Liver (tissue), 9 donors: Measurements from ENCODE around the gene AKT2. TPM values are rescaled to one million over a fixed set of nuclear protein-coding genes. Genes with fewer than 3 reads are reported as not detected.

Experiments used
- DNase-seq: peaks from one replicate; pipeline ENCODE4 v3.0.0-alpha.2; 2017; ENCODE audit warnings: low spot score
- H3K27ac ChIP-seq, 2 donors: one replicate each; pipeline ENCODE4 v1.7.0; 2013; ENCODE audit warnings: inconsistent platforms in 2 of 2, low read length in 2 of 2, control low read depth in 1 of 2, low read depth in 1 of 2, mild to moderate bottlenecking in 1 of 2
- H3K27me3 ChIP-seq, 4 donors: one replicate each; pipeline versions ENCODE4 v1.6.1 to v1.7.0; 2013; ENCODE audit warnings: low read length in 3 of 4, inconsistent platforms in 1 of 4, mild to moderate bottlenecking in 1 of 4, moderate library complexity in 1 of 4; ENCODE audit not compliant: control insufficient read depth in 4 of 4, insufficient read depth in 4 of 4
- H3K36me3 ChIP-seq, 4 donors: one replicate each; pipeline versions ENCODE4 v1.6.1 to v1.7.0; 2013; ENCODE audit warnings: low read length in 3 of 4, mild to moderate bottlenecking in 3 of 4, low read depth in 1 of 4, moderate library complexity in 1 of 4; ENCODE audit not compliant: control insufficient read depth in 4 of 4, insufficient read depth in 3 of 4
- H3K4me1 ChIP-seq, 4 donors: one replicate each; pipeline versions ENCODE4 v1.6.1 to v1.7.0; 2013; ENCODE audit warnings: low read length in 3 of 4, mild to moderate bottlenecking in 3 of 4, moderate library complexity in 1 of 4; ENCODE audit not compliant: control insufficient read depth in 4 of 4, insufficient read depth in 4 of 4
- H3K4me3 ChIP-seq, 3 donors: one replicate each; pipeline versions ENCODE4 v1.6.1 to v1.7.0; 2013; ENCODE audit warnings: low read length in 3 of 3, control low read depth in 1 of 3, low read depth in 1 of 3, mild to moderate bottlenecking in 1 of 3
- H3K9ac ChIP-seq, 2 donors: one replicate each; pipeline ENCODE4 v1.7.0; 2013; ENCODE audit warnings: low read length in 2 of 2, mild to moderate bottlenecking in 2 of 2, moderate library complexity in 2 of 2, control low read depth in 1 of 2, low read depth in 1 of 2
- H3K9me3 ChIP-seq, 4 donors: one replicate each; pipeline versions ENCODE4 v1.6.1 to v1.7.0; 2013; ENCODE audit warnings: low read length in 3 of 4; ENCODE audit not compliant: control insufficient read depth in 4 of 4
- ATF3 ChIP-seq: IDR thresholded peaks from 2 replicates; pipeline ENCODE4 v1.6.1; 2016; ENCODE audit warnings: antibody characterized with exemption
- CTCF ChIP-seq: fragments of 150-350 bp; IDR thresholded peaks from 2 replicates; pipeline ENCODE4 v1.5.1; 2017; ENCODE audit warnings: improper control_type of control experiment, low read depth, low read length; ENCODE audit not compliant: missing input control
- EGR1 ChIP-seq, 2 donors: IDR thresholded peaks; 2 replicates each; pipeline ENCODE4 v1.6.1; 2016 to 2018; ENCODE audit warnings: antibody characterized with exemption in 2 of 2, low read depth in 2 of 2
- FOXA1 ChIP-seq: IDR thresholded peaks from 2 replicates; pipeline ENCODE4 v1.6.1; 2016; ENCODE audit warnings: antibody characterized with exemption
- FOXA2 ChIP-seq: IDR thresholded peaks from 2 replicates; pipeline ENCODE4 v1.6.1; 2016; ENCODE audit warnings: antibody characterized with exemption
- GABPA ChIP-seq, 2 donors: IDR thresholded peaks in 1 of 2; conservative IDR thresholded peaks in 1 of 2; 2 replicates each; pipeline ENCODE4 v1.6.1; 2016; ENCODE audit warnings: antibody characterized with exemption in 2 of 2, mild to moderate bottlenecking in 1 of 2, moderate library complexity in 1 of 2
- HNF4A ChIP-seq, 2 donors: conservative IDR thresholded peaks; 2 replicates each; pipeline ENCODE4 v1.6.1; 2016; ENCODE audit warnings: antibody characterized with exemption in 2 of 2, mild to moderate bottlenecking in 2 of 2
- HNF4G ChIP-seq: IDR thresholded peaks from 2 replicates; pipeline ENCODE4 v1.6.1; 2016; ENCODE audit warnings: antibody characterized with exemption
- JUND ChIP-seq, 2 donors: IDR thresholded peaks; 2 replicates each; pipeline ENCODE4 v1.6.1; 2016; ENCODE audit warnings: antibody characterized with exemption in 2 of 2
- MAX ChIP-seq: IDR thresholded peaks from 2 replicates; pipeline ENCODE4 v1.6.1; 2016; ENCODE audit warnings: antibody characterized with exemption
- NR2F2 ChIP-seq: IDR thresholded peaks from 2 replicates; pipeline ENCODE4 v1.6.1; 2016; ENCODE audit warnings: antibody characterized with exemption
- RAD21 ChIP-seq, 2 donors: IDR thresholded peaks; 2 replicates each; pipeline ENCODE4 v1.6.1; 2016; ENCODE audit warnings: antibody characterized with exemption in 2 of 2, mild to moderate bottlenecking in 2 of 2
- REST ChIP-seq: IDR thresholded peaks from 2 replicates; pipeline ENCODE4 v1.6.1; 2016; ENCODE audit warnings: antibody characterized with exemption, mild to moderate bottlenecking
- RXRA ChIP-seq, 2 donors: IDR thresholded peaks; 2 replicates each; pipeline ENCODE4 v1.6.1; 2017 to 2018; ENCODE audit warnings: antibody characterized with exemption in 2 of 2, mild to moderate bottlenecking in 1 of 2
- SP1 ChIP-seq: IDR thresholded peaks from 2 replicates; pipeline ENCODE4 v1.6.1; 2018; ENCODE audit warnings: antibody characterized with exemption, mild to moderate bottlenecking
- TAF1 ChIP-seq: conservative IDR thresholded peaks from 2 replicates; pipeline ENCODE4 v1.6.1; 2016; ENCODE audit warnings: antibody characterized with exemption, mild to moderate bottlenecking
- YY1 ChIP-seq: IDR thresholded peaks from 2 replicates; pipeline ENCODE4 v1.6.1; 2016; ENCODE audit warnings: antibody characterized with exemption, mild to moderate bottlenecking
- ZBTB33 ChIP-seq: IDR thresholded peaks from 2 replicates; pipeline ENCODE4 v1.6.1; 2016; ENCODE audit warnings: antibody characterized with exemption
- WGBS: extraction: QIAGEN DNeasy Blood & Tissue Kit; methylation state at CpG from one replicate; pipeline ENCODE4 v1.1.7; 2013; 5-methylcytosine and 5-hydroxymethylcytosine counted together
- polyA plus RNA-seq, 2 donors: library from polyadenylated mRNA; stranded (reverse) in 1 of 2; unstranded in 1 of 2; fragments of 200-250 nt in 1 of 2; fragments of >200 nt in 1 of 2; fragmentation: Nextera tagmentation in 1 of 2; extraction: Ambion mirVana in 1 of 2; gene quantifications; one replicate each; pipeline versions ENCODE4 v1.2.1 to v1.2.3, GENCODE V29; 2013 to 2015
- total RNA-seq, 2 donors: library from RNA; depleted of rRNA; stranded (reverse); fragments of >200 nt; gene quantifications; one replicate each; pipeline ENCODE4 v1.2.3, GENCODE V29; 2014
- donor health status: healthy.
- donor health status: healthy.
- donor health status: healthy.
- donor health status: healthy.
- donor health status: healthy.

The AKT2 gene
- total and polyA plus RNA-seq, 4 donors: 23.2 to 110 (median 60.4) TPM

GRCh38 chr19:40277356-40278059 lies 7.6 kb downstream of the AKT2 start:
- TF ChIP-seq HNF4G (no peak), RAD21 (IDR thresholded peaks at IDR 0.05) (peak in 1 of 2 donors; percentile 27), HNF4A (conservative IDR thresholded peaks at IDR 0.05) (peak in 1 of 2 donors; percentile 16)
- no peak overlapping the region for H3K9ac ChIP-seq
- H3K27ac ChIP-seq: no peak overlapping the region
- no peak overlapping the region for H3K4me3 ChIP-seq
- H3K9me3 ChIP-seq: no peaks in the 10 kb centered on the region
- WGBS: 75% methylated on average over 10 of the region's 10 CpGs
- DNase-seq: no peak
- H3K27me3 ChIP-seq: no peaks in the 10 kb centered on the region
- H3K36me3 ChIP-seq: peaks cover 0 to 1% (median 0%) of the 10 kb centered on the region in 4 donors
- H3K4me1 ChIP-seq: peaks cover 35 to 77% (median 65%) of the 10 kb centered on the region in 4 donors

GRCh38 chr19:40274585-40275544 lies 10.3 kb downstream of the AKT2 start:
- peaks cover 0 to 6% (median 2%) of the 10 kb centered on the region in 4 donors for H3K36me3 ChIP-seq
- TF ChIP-seq NR2F2 (no peak), HNF4A (conservative IDR thresholded peaks at IDR 0.05) (no peak), JUND (IDR thresholded peaks at IDR 0.05) (no peak), TAF1 (no peak), MAX (no peak), HNF4G (no peak), FOXA1 (no peak), EGR1 (IDR thresholded peaks at IDR 0.05; ENCODE audit: low read depth in 2 of 2) (no peak), ATF3 (no peak), RXRA (IDR thresholded peaks at IDR 0.05) (no peak), SP1 (no peak), YY1 (no peak), GABPA (IDR thresholded peaks at IDR 0.05 in 1 of 2, conservative IDR thresholded peaks at IDR 0.05 in 1 of 2) (no peak), REST (no peak), ZBTB33 (no peak), CTCF (no peak), RAD21 (IDR thresholded peaks at IDR 0.05) (no peak), FOXA2 (no peak)
- no peak overlapping the region for H3K9ac ChIP-seq
- H3K27me3 ChIP-seq: no peaks in the 10 kb centered on the region
- H3K4me3 ChIP-seq: no peak overlapping the region
- peaks cover 21 to 57% (median 42%) of the 10 kb centered on the region in 4 donors for H3K4me1 ChIP-seq
- DNase-seq: no peak
- no peaks in the 10 kb centered on the region for H3K9me3 ChIP-seq
- WGBS: 85% methylated on average over 28 of the region's 28 CpGs
- no peak overlapping the region for H3K27ac ChIP-seq
